WERI-Rb-1 (cell line): ENCODE data around the gene HOXA13.

Experiments used
- DNase-seq: peaks from one replicate; pipeline ENCODE4 v3.0.0-alpha.2; 2020
- H3K27ac ChIP-seq: fragments of 250-450 bp; sonication (Bioruptor Pico); 2 replicates; pipeline ENCODE4 v1.5.1; 2020; ENCODE audit warnings: mild to moderate bottlenecking, moderate library complexity
- H3K27me3 ChIP-seq: fragments of 250-450 bp; sonication (Bioruptor Pico); 2 replicates; pipeline ENCODE4 v1.5.1; 2021; ENCODE audit warnings: mild to moderate bottlenecking, low read depth, moderate library complexity; ENCODE audit not compliant: insufficient read depth, severe bottlenecking
- H3K36me3 ChIP-seq: fragments of 250-450 bp; sonication (Bioruptor Pico); 2 replicates; pipeline ENCODE4 v1.5.1; 2020; ENCODE audit warnings: mild to moderate bottlenecking, moderate library complexity
- H3K4me3 ChIP-seq: 2 replicates; pipeline ENCODE4 v1.5.1; 2011; ENCODE audit warnings: low read depth, mild to moderate bottlenecking, control low read depth, low read length
- H3K9me3 ChIP-seq: fragments of 250-450 bp; sonication (Bioruptor Pico); 2 replicates; pipeline ENCODE4 v1.5.1; 2021; ENCODE audit warnings: mild to moderate bottlenecking, moderate library complexity; ENCODE audit not compliant: severe bottlenecking
- CTCF ChIP-seq: IDR thresholded peaks from 2 replicates; pipeline ENCODE4 v1.5.1; 2011; ENCODE audit warnings: low read depth, mild to moderate bottlenecking, control low read depth, inconsistent platforms, low read length

Gene HOXA13

GRCh38 chr7:27242154-27242553, 42.3 kb upstream of the HOXA13 start:
- DNase-seq, result no peak
- no peak overlapping the region for H3K4me3 ChIP-seq
- H3K27me3 ChIP-seq, result peaks cover 100% of the 10 kb centered on the region
- H3K36me3 ChIP-seq, result no peaks in the 10 kb centered on the region
- H3K9me3 ChIP-seq, result peaks cover 10% of the 10 kb centered on the region
- no peak for TF ChIP-seq CTCF
- H3K27ac ChIP-seq, result no peak overlapping the region

GRCh38 chr7:27241189-27242056, 41.5 kb upstream of the HOXA13 start:
- H3K9me3 ChIP-seq, result peaks cover 10% of the 10 kb centered on the region
- no peak for TF ChIP-seq CTCF
- peaks cover 100% of the 10 kb centered on the region for H3K27me3 ChIP-seq
- DNase-seq, result no peak
- H3K27ac ChIP-seq, result no peak overlapping the region
- no peak overlapping the region for H3K4me3 ChIP-seq
- H3K36me3 ChIP-seq, result no peaks in the 10 kb centered on the region

GRCh38 chr7:27240015-27240731, 40.3 kb upstream of the HOXA13 start:
- H3K27me3 ChIP-seq, result peaks cover 100% of the 10 kb centered on the region
- H3K4me3 ChIP-seq, result no peak overlapping the region
- DNase-seq, result no peak
- peaks cover 10% of the 10 kb centered on the region for H3K9me3 ChIP-seq
- H3K36me3 ChIP-seq, result no peaks in the 10 kb centered on the region
- TF ChIP-seq CTCF, result no peak
- no peak overlapping the region for H3K27ac ChIP-seq

GRCh38 chr7:27239387-27240014, 39.6 kb upstream of the HOXA13 start:
- Histone ChIP-seq H3K27me3 (peaks cover 100% of the 10 kb centered on the region), H3K9me3 (peaks cover 10% of the 10 kb centered on the region), H3K4me3 (no peak overlapping the region), H3K27ac (no peak overlapping the region), H3K36me3 (no peaks in the 10 kb centered on the region)
- no peak for TF ChIP-seq CTCF
- DNase-seq, result no peak

- H3K36me3 ChIP-seq, result no peaks in the 10 kb centered on the region
- TF ChIP-seq CTCF, result no peak
- H3K4me3 ChIP-seq, result no peak overlapping the region
- no peak overlapping the region for H3K27ac ChIP-seq
- peaks cover 10% of the 10 kb centered on the region for H3K9me3 ChIP-seq
- peaks cover 100% of the 10 kb centered on the region for H3K27me3 ChIP-seq
- no peak for DNase-seq
Observed at GRCh38 chr7:27238979-27239386, 39.1 kb upstream of the HOXA13 start.
